PFSK-1 (cell line): ENCODE measurements around the gene STRADB.

Experiments used
- FOXP2 ChIP-seq: optimal IDR thresholded peaks from 2 replicates; pipeline ENCODE3; 2011; ENCODE audit warnings: borderline replicate concordance, control low read depth, inconsistent platforms; ENCODE audit not compliant: insufficient read depth; ENCODE audit errors: extremely low read length, extremely low read depth
- POLR2AphosphoS5 ChIP-seq: IDR thresholded peaks from 2 replicates; pipeline ENCODE4 v1.6.1; 2012; ENCODE audit warnings: low read depth, mild to moderate bottlenecking, control low read depth, low read length, moderate library complexity
- SIN3A ChIP-seq: IDR thresholded peaks from 2 replicates; pipeline ENCODE4 v1.6.1; 2012; ENCODE audit warnings: mild to moderate bottlenecking, low read length, moderate library complexity, borderline replicate concordance; ENCODE audit not compliant: insufficient read depth
- TAF1 ChIP-seq: IDR thresholded peaks from 2 replicates; pipeline ENCODE4 v1.6.1; 2012; ENCODE audit warnings: low read length, control low read depth, borderline replicate concordance; ENCODE audit not compliant: insufficient read depth
- TF ChIP-seq, protein P1 (sequence below), 2 experiments: IDR thresholded peaks; 2 replicates each; pipeline versions ENCODE4 v1.6.1 to v1.8.0; 2011 to 2012; ENCODE audit warnings: low read depth in 2 of 2, low read length in 2 of 2, control low read depth in 1 of 2, inconsistent platforms in 1 of 2, mild to moderate bottlenecking in 1 of 2, moderate library complexity in 1 of 2; ENCODE audit not compliant: insufficient read depth in 1 of 2

STRADB gene

DNA sequence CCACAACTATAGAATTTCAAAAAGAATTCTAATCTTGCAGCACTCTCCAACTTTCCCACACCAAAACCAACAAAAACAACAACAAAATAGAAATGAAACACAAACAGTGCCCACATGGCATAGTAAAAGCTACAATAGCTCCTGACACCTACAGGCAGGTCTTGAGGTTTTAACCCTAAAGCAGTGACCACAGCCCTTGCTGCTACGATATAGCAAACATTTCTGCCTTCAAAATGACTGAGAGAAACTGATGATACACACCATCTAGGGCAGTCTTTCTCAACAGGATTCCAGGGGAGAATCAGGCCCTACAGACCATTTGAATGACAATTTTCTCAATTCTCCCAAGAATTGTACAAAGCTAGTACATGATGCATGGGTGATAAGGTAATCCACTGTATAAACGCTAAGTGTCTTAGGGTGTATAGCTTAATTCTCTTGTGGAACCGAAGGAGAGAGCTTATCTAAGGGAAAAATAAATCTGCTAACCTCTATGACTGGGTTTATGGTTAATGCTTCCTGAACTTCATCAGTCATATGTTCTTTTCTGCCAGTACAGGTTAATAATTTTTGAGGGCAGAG lies 46.8 kb upstream of the STRADB start:
- TF ChIP-seq TAF1 (no peak), FOXP2 (no peak), SIN3A (no peak), POLR2AphosphoS5 (no peak)
- TF ChIP-seq, protein P1, sequence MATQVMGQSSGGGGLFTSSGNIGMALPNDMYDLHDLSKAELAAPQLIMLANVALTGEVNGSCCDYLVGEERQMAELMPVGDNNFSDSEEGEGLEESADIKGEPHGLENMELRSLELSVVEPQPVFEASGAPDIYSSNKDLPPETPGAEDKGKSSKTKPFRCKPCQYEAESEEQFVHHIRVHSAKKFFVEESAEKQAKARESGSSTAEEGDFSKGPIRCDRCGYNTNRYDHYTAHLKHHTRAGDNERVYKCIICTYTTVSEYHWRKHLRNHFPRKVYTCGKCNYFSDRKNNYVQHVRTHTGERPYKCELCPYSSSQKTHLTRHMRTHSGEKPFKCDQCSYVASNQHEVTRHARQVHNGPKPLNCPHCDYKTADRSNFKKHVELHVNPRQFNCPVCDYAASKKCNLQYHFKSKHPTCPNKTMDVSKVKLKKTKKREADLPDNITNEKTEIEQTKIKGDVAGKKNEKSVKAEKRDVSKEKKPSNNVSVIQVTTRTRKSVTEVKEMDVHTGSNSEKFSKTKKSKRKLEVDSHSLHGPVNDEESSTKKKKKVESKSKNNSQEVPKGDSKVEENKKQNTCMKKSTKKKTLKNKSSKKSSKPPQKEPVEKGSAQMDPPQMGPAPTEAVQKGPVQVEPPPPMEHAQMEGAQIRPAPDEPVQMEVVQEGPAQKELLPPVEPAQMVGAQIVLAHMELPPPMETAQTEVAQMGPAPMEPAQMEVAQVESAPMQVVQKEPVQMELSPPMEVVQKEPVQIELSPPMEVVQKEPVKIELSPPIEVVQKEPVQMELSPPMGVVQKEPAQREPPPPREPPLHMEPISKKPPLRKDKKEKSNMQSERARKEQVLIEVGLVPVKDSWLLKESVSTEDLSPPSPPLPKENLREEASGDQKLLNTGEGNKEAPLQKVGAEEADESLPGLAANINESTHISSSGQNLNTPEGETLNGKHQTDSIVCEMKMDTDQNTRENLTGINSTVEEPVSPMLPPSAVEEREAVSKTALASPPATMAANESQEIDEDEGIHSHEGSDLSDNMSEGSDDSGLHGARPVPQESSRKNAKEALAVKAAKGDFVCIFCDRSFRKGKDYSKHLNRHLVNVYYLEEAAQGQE (IDR thresholded peaks at IDR 0.05; ENCODE audit: insufficient read depth in 1 of 2, low read depth in 2 of 2, low read length in 2 of 2): no peak

DNA sequence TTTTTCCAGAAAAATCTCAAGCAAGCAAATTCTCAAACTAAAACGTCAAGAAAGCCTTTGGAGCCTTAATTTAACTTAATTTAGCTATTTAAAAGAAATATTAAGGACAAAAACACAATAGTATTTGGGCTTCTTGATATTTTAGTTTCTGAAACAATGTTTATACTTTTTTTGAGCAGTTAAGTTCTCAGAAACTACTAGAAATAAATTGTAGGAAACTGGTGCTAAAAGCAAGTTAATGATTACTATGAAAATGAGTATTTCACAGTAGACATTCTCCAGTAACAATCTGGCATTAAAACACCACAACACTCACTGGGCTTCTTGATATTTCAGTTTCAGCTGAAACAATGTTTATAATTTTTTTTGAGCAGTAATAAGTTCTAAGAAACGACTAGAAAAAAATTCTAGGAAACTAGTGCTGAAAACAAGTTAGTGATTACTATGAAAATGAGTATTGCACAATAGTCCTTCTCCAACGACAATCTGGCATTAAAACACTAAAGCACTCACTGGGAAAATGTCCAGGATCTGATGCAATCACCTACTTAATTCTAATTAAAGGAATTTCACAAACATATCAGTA lies 45.4 kb upstream of the STRADB start:
- TF ChIP-seq FOXP2 (no peak), POLR2AphosphoS5 (no peak), SIN3A (no peak)
- TF ChIP-seq, protein P1 (IDR thresholded peaks at IDR 0.05; ENCODE audit: insufficient read depth in 1 of 2, low read depth in 2 of 2, low read length in 2 of 2): no peak

DNA sequence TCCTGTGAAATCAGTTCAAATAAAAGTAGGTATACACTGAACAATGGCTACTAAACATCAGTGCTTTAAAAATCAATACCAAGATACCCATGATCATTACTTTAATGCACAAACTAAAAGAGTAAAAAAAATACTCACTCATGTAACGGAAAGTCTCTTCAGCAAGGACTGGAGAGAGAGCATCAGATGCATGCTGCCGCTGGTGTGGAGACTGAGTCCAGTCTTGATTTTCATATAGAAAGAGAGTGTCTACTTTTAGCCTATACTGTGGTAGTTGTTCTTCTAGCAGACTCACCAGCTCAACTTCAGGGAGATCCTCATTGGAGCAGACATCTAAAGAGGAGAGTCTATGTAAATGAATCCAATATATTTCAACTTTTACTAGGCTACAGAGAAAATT lies 44.3 kb upstream of the STRADB start:
- TF ChIP-seq SIN3A: no peak
- peak; percentile 58; the same call in 1 of the 2 replicates for TF ChIP-seq TAF1
- TF ChIP-seq FOXP2: no peak
- TF ChIP-seq, protein P1 (IDR thresholded peaks at IDR 0.05; ENCODE audit: insufficient read depth in 1 of 2, low read depth in 2 of 2, low read length in 2 of 2): no peak
- peak; percentile 81 for TF ChIP-seq POLR2AphosphoS5

DNA sequence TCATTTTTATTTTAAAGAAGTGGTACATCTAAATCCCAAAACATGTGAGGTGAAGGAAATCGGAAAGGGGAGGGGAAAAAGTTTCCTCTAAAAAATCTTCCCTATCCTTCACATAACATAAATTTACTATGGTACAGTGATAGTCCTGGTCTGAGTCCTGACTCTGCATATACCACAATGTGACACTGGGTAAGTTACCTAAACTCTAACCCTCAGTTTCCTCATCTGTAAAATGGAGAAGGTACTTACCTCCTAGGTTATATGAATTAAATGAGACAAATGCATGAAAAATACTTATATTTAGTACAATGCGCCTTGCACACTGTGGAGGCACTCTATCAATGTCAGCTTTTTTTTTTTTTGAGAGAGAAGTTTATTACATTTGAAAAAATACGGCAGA lies 42.6 kb upstream of the STRADB start:
- no peak for TF ChIP-seq POLR2AphosphoS5
- no peak for TF ChIP-seq TAF1
- no peak for TF ChIP-seq FOXP2
- no peak for TF ChIP-seq SIN3A

DNA sequence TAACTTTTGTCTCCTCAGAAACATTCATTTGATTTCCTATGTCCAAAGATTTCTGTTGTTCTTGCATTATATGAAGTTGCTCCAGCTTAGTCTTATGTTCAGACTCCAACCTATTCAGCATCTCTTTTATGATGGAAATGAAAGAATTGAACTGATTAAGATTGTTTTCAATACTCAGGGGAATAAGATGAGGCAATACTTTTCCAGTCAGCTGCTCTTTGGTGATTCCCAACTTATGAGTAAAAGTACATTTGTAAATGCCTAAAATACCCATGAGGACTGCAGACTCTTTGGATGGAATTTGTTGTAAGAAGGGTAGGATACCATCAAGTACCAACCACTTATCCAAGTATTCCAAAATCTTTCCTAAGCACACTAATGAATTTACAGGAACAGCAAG lies 40.1 kb upstream of the STRADB start:
- TF ChIP-seq FOXP2 (no peak), SIN3A (no peak), POLR2AphosphoS5 (no peak), TAF1 (no peak)
- TF ChIP-seq, protein P1 (IDR thresholded peaks at IDR 0.05; ENCODE audit: insufficient read depth in 1 of 2, low read depth in 2 of 2, low read length in 2 of 2): no peak
